Measurements from ENCODE around the gene NOTO. TPM values are rescaled to one million over a fixed set of nuclear protein-coding genes. Genes with fewer than 3 reads are reported as not detected.
A peak's percentile ranks its signal among the peaks of the same experiment; 100 is the strongest.

Gene NOTO
- polyA plus RNA-seq, 2 of the 4 experiments (the other 2 are of a cell fraction): 0.03 TPM; not detected in 1

DNA sequence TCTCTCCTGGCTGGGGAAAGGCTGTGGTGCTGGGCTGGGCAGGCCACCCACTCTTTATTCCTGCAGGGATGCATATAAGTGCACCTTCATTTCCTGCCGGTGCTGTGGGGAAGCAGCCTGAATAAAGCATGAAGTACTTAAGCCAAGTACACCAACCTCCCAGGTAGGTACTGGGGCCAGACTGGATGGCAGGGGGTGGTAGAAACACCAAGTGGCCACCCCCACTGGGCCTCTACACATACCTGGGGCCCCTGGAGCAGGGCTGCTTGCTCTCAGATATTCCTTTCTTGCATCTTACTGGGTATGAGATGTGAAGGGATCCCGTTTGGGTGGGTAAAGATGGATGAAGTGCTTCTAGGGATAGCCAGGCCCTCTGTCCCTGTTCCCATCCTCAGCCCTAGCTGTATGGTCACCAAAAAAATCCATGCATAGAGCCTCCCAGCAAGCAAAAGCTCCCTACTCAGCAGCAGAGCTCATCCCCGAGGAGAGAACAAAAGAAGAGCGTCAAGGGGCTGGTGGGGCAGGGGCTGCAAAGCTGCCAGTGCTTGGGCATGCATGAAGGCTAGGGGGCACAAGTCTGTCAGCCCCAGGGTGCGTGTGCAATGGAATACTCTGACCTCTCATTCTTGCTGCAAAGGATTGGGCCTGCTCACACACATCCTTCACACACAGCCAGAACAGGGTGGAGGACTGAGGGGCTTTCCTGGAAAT, 53.7 kb downstream of the NOTO start:
- Histone ChIP-seq H3K4me2 (no peak overlapping the region), H3K4me1 (no peaks in the 10 kb centered on the region), H3K4me3 (no peak overlapping the region), H3K9me3 (no peaks in the 10 kb centered on the region), H3K27ac (no peak overlapping the region)
- ATAC-seq: peak; percentile 2 to 7; a peak in 3 of 6 replicates
- no peak for DNase-seq (ENCODE audit: low read depth in 1 of 2, low spot score in 1 of 2)
- FAIRE-seq: no peak
- WGBS (ENCODE audit: missing lambda C conversion rate): 64% methylated on average over 5 of the region's 5 CpGs
- ChIA-PET POLR2A (interaction anchor here (2.1 kb wide), 1 partner anchor 23 kb away, joined by 8 read pairs; the partner anchor contains the start of genes CCT7 and PRADC1), CTCF (interaction anchor here (0.8 to 4.8 kb wide), 7 partner anchors 7 to 170 kb away, joined by 3 to 50 read pairs (median 5); partner anchors contain the start of gene EGR4)
- no peak for TF ChIP-seq HEYL (CRISPR knock-in tag; IDR thresholded peaks at IDR 0.05)
- no peak for TF ChIP-seq MYC (IDR thresholded peaks at IDR 0.05; ENCODE audit: borderline replicate concordance, low read length)
- no peak for TF ChIP-seq PHF8 (IDR thresholded peaks at IDR 0.05; ENCODE audit: borderline replicate concordance, low read depth)

- 67% methylated on average over 1 of the region's 1 CpG for WGBS (ENCODE audit: missing lambda C conversion rate)
- POLR2A ChIA-PET: interaction anchor here (2.1 kb wide), 1 partner anchor 23 kb away, joined by 8 read pairs; the partner anchor contains the start of genes CCT7 and PRADC1
- no peaks in the 10 kb centered on the region for H3K4me1 ChIP-seq
- H3K4me2 ChIP-seq: no peak overlapping the region
- no peaks in the 10 kb centered on the region for H3K9me3 ChIP-seq
- ATAC-seq (peak in 1 of 2 experiments; percentile 3; a peak in 3 of 6 replicates), DNase-seq (ENCODE audit: low read depth in 1 of 2, low spot score in 1 of 2) (no peak), FAIRE-seq (no peak)
- H3K27ac ChIP-seq: no peak overlapping the region
- H3K4me3 ChIP-seq: no peak overlapping the region
- CTCF ChIA-PET: interaction anchor here (1.1 to 4.8 kb wide), 8 partner anchors 8 to 171 kb away, joined by 3 to 50 read pairs (median 8); partner anchors contain the start of gene EGR4
- no peak for TF ChIP-seq BCL3 (IDR thresholded peaks at IDR 0.05)
- no peak for TF ChIP-seq RAD21 (conservative IDR thresholded peaks at IDR 0.05 in 1 of 2, IDR thresholded peaks at IDR 0.05 in 1 of 2)
- no peak for TF ChIP-seq RNF2 (IDR thresholded peaks at IDR 0.05; ENCODE audit: borderline replicate concordance, low read depth)
- no peak for TF ChIP-seq FOSL2 (IDR thresholded peaks at IDR 0.05)
- TF ChIP-seq FOSL2 (CRISPR knock-in tag; IDR thresholded peaks at IDR 0.05): no peak
- no peak for TF ChIP-seq HDAC2 (IDR thresholded peaks at IDR 0.05)
- no peak for TF ChIP-seq KDM1A (IDR thresholded peaks at IDR 0.05; ENCODE audit: low read depth)
- TF ChIP-seq HEYL (CRISPR knock-in tag; IDR thresholded peaks at IDR 0.05): no peak
- TF ChIP-seq NPAS2 (CRISPR knock-in tag; IDR thresholded peaks at IDR 0.05; ENCODE audit: borderline replicate concordance): no peak
Measured at GRCh38 chr2:73256618-73256922, 54.2 kb downstream of the NOTO start.

- CTCF ChIA-PET: interaction anchor here (1.1 to 4.8 kb wide), 11 partner anchors 8 to 171 kb away, joined by 3 to 50 read pairs (median 6); partner anchors contain the start of gene EGR4
- WGBS (ENCODE audit: missing lambda C conversion rate): 94% methylated on average over 2 of the region's 2 CpGs
- peak; percentile 0 to 5; a peak in 3 of 6 replicates for ATAC-seq
- TF ChIP-seq NPAS2 (CRISPR knock-in tag; IDR thresholded peaks at IDR 0.05; ENCODE audit: borderline replicate concordance) (no peak), CBX8 (IDR thresholded peaks at IDR 0.05) (no peak), GATA3 (IDR thresholded peaks at IDR 0.05; ENCODE audit: borderline replicate concordance) (no peak), JUNB (IDR thresholded peaks at IDR 0.05) (no peak), HOXB5 (CRISPR knock-in tag; IDR thresholded peaks at IDR 0.05) (no peak)
- TF ChIP-seq, protein P1, sequence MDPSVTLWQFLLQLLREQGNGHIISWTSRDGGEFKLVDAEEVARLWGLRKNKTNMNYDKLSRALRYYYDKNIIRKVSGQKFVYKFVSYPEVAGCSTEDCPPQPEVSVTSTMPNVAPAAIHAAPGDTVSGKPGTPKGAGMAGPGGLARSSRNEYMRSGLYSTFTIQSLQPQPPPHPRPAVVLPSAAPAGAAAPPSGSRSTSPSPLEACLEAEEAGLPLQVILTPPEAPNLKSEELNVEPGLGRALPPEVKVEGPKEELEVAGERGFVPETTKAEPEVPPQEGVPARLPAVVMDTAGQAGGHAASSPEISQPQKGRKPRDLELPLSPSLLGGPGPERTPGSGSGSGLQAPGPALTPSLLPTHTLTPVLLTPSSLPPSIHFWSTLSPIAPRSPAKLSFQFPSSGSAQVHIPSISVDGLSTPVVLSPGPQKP (IDR thresholded peaks at IDR 0.05; ENCODE audit: low read depth, low read length): no peak
- no peak for FAIRE-seq
- Histone ChIP-seq H3K9me3 (no peaks in the 10 kb centered on the region), H3K4me2 (no peak overlapping the region), H3K27ac (no peak overlapping the region), H3K4me1 (no peaks in the 10 kb centered on the region), H3K4me3 (no peak overlapping the region)
- POLR2A ChIA-PET: interaction anchor here (1.4 to 2.1 kb wide), 2 partner anchors 12 to 24 kb away, joined by 5 to 8 read pairs; partner anchors contain the start of genes CCT7 and PRADC1
- DNase-seq (ENCODE audit: low read depth in 1 of 2, low spot score in 1 of 2): no peak
Measured at GRCh38 chr2:73257021-73257420, 54.6 kb downstream of the NOTO start.

Data from A549 (cell line).